DMS153 treated with DMSO at 0.1 percent for 48 hours (cell line): Measurements from ENCODE around the gene SYT11.
"Not testable (repeated sequence)": the region's sequence is repeated elsewhere in the genome, so short reads cannot be mapped to it uniquely, and the experiment has no call there.

Experiments
- DNase-seq: peaks from one replicate; lab custom pipeline; 2025; ENCODE audit not compliant: unreplicated experiment; lab: John Stamatoyannopoulos, UW

The SYT11 gene

GRCh38 chr1:155898888-155899287 lies 39.5 kb downstream of the SYT11 start:
- no peak for DNase-seq

- DNase-seq: no peak
These were observed 40.3 kb downstream of the SYT11 start for GRCh38 chr1:155899683-155900082.

- DNase-seq: no peak
These were observed 40.8 kb downstream of the SYT11 start for GRCh38 chr1:155900161-155900560.

- no peak for DNase-seq
These were observed 44.9 kb downstream of the SYT11 start for GRCh38 chr1:155904261-155904660.

- no peak for DNase-seq
These were observed 50.5 kb downstream of the SYT11 start for GRCh38 chr1:155909894-155910293.

DNA sequence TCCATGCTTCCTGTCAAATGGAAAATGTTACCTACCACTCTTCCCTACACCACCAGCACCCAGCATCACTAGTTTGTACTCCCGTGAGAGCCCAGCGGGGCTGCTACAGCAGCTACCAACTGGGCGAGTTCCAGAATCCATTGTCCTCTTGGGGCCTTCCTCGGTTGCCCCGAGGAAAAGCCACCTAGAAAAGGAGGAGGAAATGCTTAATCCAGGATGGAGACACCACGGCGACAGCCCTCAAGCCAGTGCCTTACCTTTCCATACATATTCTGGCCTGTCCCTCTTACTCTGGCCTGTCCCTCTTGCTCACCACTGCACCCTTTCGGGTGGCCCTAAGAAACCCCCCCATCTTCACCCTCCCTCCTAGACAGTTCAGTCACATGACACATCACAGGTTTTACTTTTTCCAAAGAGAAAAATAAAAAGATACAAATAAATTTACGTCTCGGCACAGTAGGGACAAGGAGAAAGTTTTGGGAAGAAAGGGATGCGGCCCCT lies 51.3 kb downstream of the SYT11 start:
- DNase-seq: peak; percentile 14

DNA sequence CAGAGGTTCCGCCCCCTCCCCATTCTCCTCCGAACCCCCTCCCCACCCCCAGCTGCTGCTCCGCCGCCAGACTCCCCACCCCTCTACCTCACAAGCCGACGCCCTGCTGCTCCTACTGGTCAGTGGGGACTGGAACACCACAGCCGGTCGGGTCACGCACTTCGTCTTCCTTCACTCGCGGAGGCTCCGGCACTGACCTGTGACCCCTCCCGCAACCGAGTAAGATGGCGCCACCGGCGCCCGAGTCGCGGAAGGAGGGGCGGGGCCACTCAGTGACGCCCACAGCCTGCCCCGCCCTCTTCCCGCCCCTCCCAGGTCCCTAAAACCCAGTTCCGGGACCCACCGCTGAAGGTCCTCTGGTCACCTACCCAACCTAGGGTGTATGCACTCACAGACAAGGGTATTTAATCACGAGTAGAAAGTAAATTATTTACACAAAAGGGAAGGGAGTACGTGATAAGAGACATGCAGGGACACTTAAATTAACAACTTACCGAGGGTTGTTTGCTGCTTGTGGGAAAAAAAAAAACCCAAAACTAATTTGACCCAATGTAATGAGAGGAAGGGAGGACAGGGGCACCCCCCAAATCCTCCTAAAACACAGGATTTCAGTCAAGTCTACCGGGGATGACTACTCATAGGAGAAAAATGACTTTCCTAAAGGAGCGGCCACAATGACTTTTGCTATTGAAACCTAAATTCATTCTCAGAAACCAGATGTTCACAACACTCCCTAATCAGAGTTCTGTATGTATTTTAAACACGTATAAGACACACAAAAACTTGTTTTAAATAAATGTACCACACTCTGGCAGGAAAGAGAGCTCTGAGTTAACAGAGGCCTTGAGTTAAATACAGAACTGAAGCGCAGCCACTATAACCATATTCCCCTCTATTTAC lies 52.0 kb downstream of the SYT11 start, which contains the start of gene RIT1:
RIT1 (minus strand) TSS at position 194 of the 900 bp plus-strand sequence. CDS start 588 bp downstream, outside the sequence.
- DNase-seq: peak; percentile 80

- DNase-seq: no peak
These were observed 52.7 kb downstream of the SYT11 start for GRCh38 chr1:155912056-155912536.

- DNase-seq: no peak
These were observed 54.8 kb downstream of the SYT11 start for GRCh38 chr1:155913969-155914757.

GRCh38 chr1:155918660-155919059 lies 59.3 kb downstream of the SYT11 start:
- no peak for DNase-seq

GRCh38 chr1:155919801-155920200 lies 60.4 kb downstream of the SYT11 start:
- no peak for DNase-seq

DNA sequence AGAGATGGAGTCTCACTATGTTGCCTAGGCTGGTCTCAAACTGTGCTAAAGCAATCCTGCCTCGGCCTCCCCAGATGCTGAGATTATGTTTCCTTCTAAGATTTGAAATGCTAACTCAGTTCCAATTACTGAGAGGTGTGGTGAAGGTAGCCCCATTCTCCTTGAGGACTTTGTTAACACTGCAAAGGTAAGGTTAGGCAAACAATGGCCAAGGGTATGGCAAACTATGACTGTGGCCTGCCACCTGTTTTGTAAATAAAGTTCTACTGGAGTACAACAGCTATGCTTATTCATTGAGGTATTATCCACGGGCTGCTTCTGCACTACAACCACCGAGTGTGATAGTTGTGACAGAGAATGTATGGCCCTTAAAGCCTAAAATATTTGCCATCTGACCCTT lies 61.4 kb downstream of the SYT11 start:
- DNase-seq: no peak

- DNase-seq: no peak
These were observed 66.1 kb downstream of the SYT11 start for GRCh38 chr1:155925506-155925905.

- DNase-seq: no peak
These were observed 69.7 kb downstream of the SYT11 start for GRCh38 chr1:155929057-155929456.

- not testable (repeated sequence) for DNase-seq
These were observed 71.4 kb downstream of the SYT11 start for GRCh38 chr1:155930725-155931124.

GRCh38 chr1:155931332-155932038 lies 72.1 kb downstream of the SYT11 start:
- no peak for DNase-seq

DNA sequence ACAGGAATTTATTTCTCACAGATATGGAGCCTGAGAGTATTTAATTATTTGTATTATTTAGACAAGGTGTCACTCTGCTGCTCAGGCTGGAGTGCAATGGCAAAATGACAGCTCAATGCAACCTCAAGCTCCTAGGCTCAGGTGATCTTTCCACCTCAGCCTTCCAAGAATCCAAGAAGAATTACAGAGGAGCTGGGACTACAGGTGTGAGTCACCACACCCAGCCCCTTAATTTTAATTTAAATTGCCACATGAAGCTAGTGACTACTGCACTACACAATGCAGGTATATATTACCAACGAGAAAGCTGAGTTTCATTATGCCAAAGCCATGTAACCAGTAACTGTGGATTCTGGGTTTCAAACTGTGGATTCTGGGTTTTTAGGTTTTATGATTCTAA lies 72.7 kb downstream of the SYT11 start:
- DNase-seq: no peak

DNA sequence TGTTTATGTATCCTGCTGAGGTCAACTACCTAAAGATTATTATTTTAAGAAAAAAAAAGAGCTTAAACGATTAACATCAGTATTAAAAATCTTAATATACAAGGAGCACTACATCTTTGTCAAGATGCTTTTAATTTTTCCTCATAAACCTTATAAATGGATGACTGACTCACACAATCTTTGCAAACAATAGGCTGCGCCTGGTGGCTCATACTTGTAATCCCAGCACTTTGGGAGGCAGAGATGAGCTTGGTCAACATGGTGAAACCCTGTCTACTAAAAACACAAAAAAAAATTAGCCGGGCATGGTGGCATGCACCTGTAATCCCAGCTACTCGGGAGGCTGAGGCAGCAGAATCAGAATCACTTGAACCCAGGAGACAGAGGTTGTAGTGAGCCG lies 73.1 kb downstream of the SYT11 start:
- no peak for DNase-seq

- DNase-seq: no peak
These were observed 74.3 kb downstream of the SYT11 start for GRCh38 chr1:155933591-155934096.

DNA sequence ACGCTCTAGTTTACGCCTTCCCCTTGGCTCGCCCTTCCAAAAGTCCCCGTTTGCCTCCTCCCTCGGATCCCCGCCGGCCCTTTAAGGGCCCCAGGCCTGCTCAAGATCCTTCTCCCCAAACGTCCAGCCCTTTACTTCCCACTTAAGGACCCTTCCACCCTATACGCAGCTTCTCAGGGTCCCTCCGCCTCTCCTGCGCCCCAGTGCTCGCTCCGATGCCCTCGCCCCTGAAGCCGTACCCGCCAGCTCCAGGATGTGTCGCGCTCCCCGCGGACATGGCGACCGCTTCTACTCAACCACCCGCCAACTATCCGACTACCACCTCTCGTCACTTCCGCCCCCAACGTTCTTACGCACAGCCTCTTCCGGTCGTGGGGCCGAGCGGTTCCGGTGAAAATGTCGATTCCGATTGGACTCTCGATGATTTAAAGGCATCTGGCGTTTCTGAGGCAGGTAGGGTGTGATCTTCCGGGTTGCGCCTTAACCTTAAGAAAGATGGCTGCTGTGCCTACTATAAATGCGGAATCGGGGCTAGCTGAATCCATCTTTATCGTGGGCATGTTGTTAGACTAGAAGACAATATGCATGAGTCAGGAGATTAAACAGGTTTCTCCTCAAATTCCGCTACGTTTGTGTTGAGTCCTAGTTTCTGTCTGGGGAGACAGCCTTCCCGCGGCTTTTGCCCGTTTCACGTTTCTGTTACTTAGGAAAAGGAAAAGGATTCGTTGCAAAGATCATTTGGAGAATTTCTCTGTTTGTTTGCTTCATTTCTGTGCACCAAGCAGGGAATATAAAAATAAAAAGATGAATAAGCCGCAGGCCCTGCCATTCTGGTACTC lies 74.9 kb downstream of the SYT11 start, which contains the start of gene KHDC4:
KHDC4 (minus strand) TSS at position 317 of the 839 bp plus-strand sequence; CDS start at position 277, 40 bp downstream.
- DNase-seq: peak; percentile 99
